GM21528 (cell line): ENCODE measurements around the gene PLCZ1.
"Not testable (repeated sequence)": the region's sequence is repeated elsewhere in the genome, so short reads cannot be mapped to it uniquely, and the experiment has no call there.

Source experiments
- ATAC-seq: cut with Tn5 transposase; IDR thresholded peaks from one replicate; pipeline ENCODE4 v1.9.1; 2021; ENCODE audit warnings: mild to moderate bottlenecking, moderate library complexity; ENCODE audit not compliant: unreplicated experiment, low FRiP score

Gene PLCZ1

GRCh38 chr12:18737819-18738218 is at the start of gene PLCZ1, which contains the start of gene CAPZA3:
TSS of gene PLCZ1 (minus strand) at chr12:18738012. CDS start at chr12:18737371, 641 bp downstream.
TSS of gene CAPZA3 (plus strand) at chr12:18738119. CDS start at chr12:18738269, 150 bp downstream.
- ATAC-seq = no peak

GRCh38 chr12:18785465-18785864 is 47.7 kb upstream of the PLCZ1 start:
- ATAC-seq = not testable (repeated sequence)

GRCh38 chr12:18782827-18783226 is 45.0 kb upstream of the PLCZ1 start:
- no peak for ATAC-seq

GRCh38 chr12:18766479-18766878 is 28.7 kb upstream of the PLCZ1 start:
- not testable (repeated sequence) for ATAC-seq

- no peak for ATAC-seq
Measured at GRCh38 chr12:18755341-18755740, 17.5 kb upstream of the PLCZ1 start.

GRCh38 chr12:18754124-18754707 is 16.4 kb upstream of the PLCZ1 start:
- ATAC-seq = no peak

- ATAC-seq = no peak
Measured at GRCh38 chr12:18753481-18754123, 15.8 kb upstream of the PLCZ1 start.

GRCh38 chr12:18752947-18753346 is 15.1 kb upstream of the PLCZ1 start:
- ATAC-seq = no peak

GRCh38 chr12:18752280-18752920 is 14.6 kb upstream of the PLCZ1 start:
- ATAC-seq = no peak

- no peak for ATAC-seq
Measured at GRCh38 chr12:18751866-18752265, 14.1 kb upstream of the PLCZ1 start.

- no peak for ATAC-seq
Measured at GRCh38 chr12:18750085-18750484, 12.3 kb upstream of the PLCZ1 start.

GRCh38 chr12:18749386-18749957 is 11.7 kb upstream of the PLCZ1 start:
- no peak for ATAC-seq

- no peak for ATAC-seq
Measured at GRCh38 chr12:18747895-18748294, 10.1 kb upstream of the PLCZ1 start.

GRCh38 chr12:18731156-18731555 is 6.7 kb downstream of the PLCZ1 start:
- no peak for ATAC-seq

- ATAC-seq = no peak
Measured at GRCh38 chr12:18723752-18724151, 14.1 kb downstream of the PLCZ1 start.

GRCh38 chr12:18721452-18721851 is 16.4 kb downstream of the PLCZ1 start:
- ATAC-seq = no peak

GRCh38 chr12:18720690-18721089 is 17.1 kb downstream of the PLCZ1 start:
- no peak for ATAC-seq

GRCh38 chr12:18719922-18720510 is 17.8 kb downstream of the PLCZ1 start:
- no peak for ATAC-seq

- ATAC-seq = no peak
Measured at GRCh38 chr12:18718462-18718861, 19.4 kb downstream of the PLCZ1 start.

GRCh38 chr12:18716236-18716635 is 21.6 kb downstream of the PLCZ1 start:
- ATAC-seq = no peak

- no peak for ATAC-seq
Measured at GRCh38 chr12:18706798-18707197, 31.0 kb downstream of the PLCZ1 start.
